ENCODE results near the gene COG4.
A peak's percentile ranks its signal among the peaks of the same experiment; 100 is the strongest.

COG4 gene

GRCh38 chr16:70437582-70438557, 85.5 kb downstream of the COG4 start (continued):
- TF ChIP-seq ZBTB8A (tag by site-specific recombination; IDR thresholded peaks at IDR 0.05) = 0 out of 2 replicates have a peak, but pooled peaks have one; percentile 22
- TF ChIP-seq ZNF133 (tag by site-specific recombination; IDR thresholded peaks at IDR 0.05) = 0 out of 2 replicates have a peak, but pooled peaks have one; percentile 13
- peak; percentile 72 for TF ChIP-seq ZNF449 (tag by site-specific recombination; IDR thresholded peaks at IDR 0.05)
- peak; percentile 95 for TF ChIP-seq ZNF335 (tag by site-specific recombination; conservative IDR thresholded peaks at IDR 0.05)
- no peak for TF ChIP-seq ZNF148 (tag by site-specific recombination; IDR thresholded peaks at IDR 0.05; ENCODE audit: borderline replicate concordance)
- TF ChIP-seq ZNF16 (tag by site-specific recombination; IDR thresholded peaks at IDR 0.05; ENCODE audit: low read depth) = no peak
- TF ChIP-seq SP2 (tag by site-specific recombination; IDR thresholded peaks at IDR 0.05) = peak; percentile 41
- TF ChIP-seq ZNF76 (tag by site-specific recombination; IDR thresholded peaks at IDR 0.05; ENCODE audit: borderline replicate concordance, low read depth) = no peak
- no peak for TF ChIP-seq ZNF692 (tag by site-specific recombination; IDR thresholded peaks at IDR 0.05)
- peak; percentile 60 for TF ChIP-seq ZBTB20 (tag by site-specific recombination; IDR thresholded peaks at IDR 0.05)
- TF ChIP-seq ZNF513 (tag by site-specific recombination; IDR thresholded peaks at IDR 0.05) = no peak
- TF ChIP-seq ZNF416 (tag by site-specific recombination; IDR thresholded peaks at IDR 0.05) = no peak
- no peak for TF ChIP-seq KLF7 (tag by site-specific recombination; IDR thresholded peaks at IDR 0.05; ENCODE audit: borderline replicate concordance)
- peak; percentile 66 for TF ChIP-seq ZBTB17 (tag by site-specific recombination; IDR thresholded peaks at IDR 0.05)
- TF ChIP-seq ZNF398 (tag by site-specific recombination; IDR thresholded peaks at IDR 0.05) = peak; percentile 46; the same call in 1 of the 2 replicates
- peak; percentile 60; the same call in 1 of the 2 replicates for TF ChIP-seq PATZ1 (tag by site-specific recombination; IDR thresholded peaks at IDR 0.05)
- no peak for TF ChIP-seq ZSCAN5A (tag by site-specific recombination; IDR thresholded peaks at IDR 0.05)
- no peak for TF ChIP-seq ZNF558 (tag by site-specific recombination; IDR thresholded peaks at IDR 0.05)
- no peak for TF ChIP-seq ZBTB10 (tag by site-specific recombination; IDR thresholded peaks at IDR 0.05)
- peak; percentile 63 for TF ChIP-seq GLIS2 (tag by site-specific recombination; IDR thresholded peaks at IDR 0.05)
- no peak for TF ChIP-seq ZNF184 (tag by site-specific recombination; IDR thresholded peaks at IDR 0.05)
- TF ChIP-seq SCRT2 (tag by site-specific recombination; IDR thresholded peaks at IDR 0.05) = no peak
